SK-N-SH (cell line): Measurements from ENCODE around the gene CYTH3. TPM values are rescaled to one million over a fixed set of nuclear protein-coding genes. Genes with fewer than 3 reads are reported as not detected.

Experiments
- CTCF ChIA-PET: fragments of 300-600, 350-600 bp; formaldehyde crosslinking; extraction: SDS; loops from one replicate; lab custom pipeline; 2021; lab: Yijun Ruan, JAX
- POLR2A ChIA-PET: fragments of 350-600 bp; sonication (Branson Sonifier 250); formaldehyde crosslinking; extraction: SDS; loops from one replicate; lab custom pipeline; 2020; ENCODE audit warnings: antibody characterized with exemption, inconsistent platforms; lab: Yijun Ruan, JAX
- DNase-seq: peaks from one replicate; pipeline ENCODE4 v3.0.0; 2012
- H2AFZ ChIP-seq: fragments of 200-600 bp; sonication (generic); 2 replicates; pipeline ENCODE4 v1.8.1; 2016; ENCODE audit warnings: antibody characterized with exemption, mild to moderate bottlenecking, low read depth
- H3F3A ChIP-seq: fragments of 200-600 bp; sonication (generic); replicated peaks from 2 replicates; pipeline ENCODE3; 2016; ENCODE audit warnings: antibody characterized with exemption, mild to moderate bottlenecking; ENCODE audit not compliant: insufficient read depth
- H3K27ac ChIP-seq, 2 experiments: fragments of 200-500 bp in 1 of 2; fragments of 200-600 bp in 1 of 2; sonication (Bioruptor generic) in 1 of 2; sonication (generic), shearing (Covaris generic) in 1 of 2; 2 replicates each; pipeline versions ENCODE4 v1.5.1 to v1.6.1; 2014 to 2016; ENCODE audit warnings: low read depth in 2 of 2, inconsistent platforms in 1 of 2, low read length in 1 of 2, mild to moderate bottlenecking in 1 of 2, mixed read lengths in 1 of 2
- H3K27me3 ChIP-seq: fragments of 200-600 bp; sonication (generic), shearing (Covaris generic); 2 replicates; pipeline ENCODE4 v1.6.1; 2016; ENCODE audit warnings: mixed run types; ENCODE audit not compliant: insufficient read depth
- H3K36me3 ChIP-seq, 2 experiments: fragments of 200-500 bp in 1 of 2; fragments of 200-600 bp in 1 of 2; sonication (Bioruptor generic) in 1 of 2; sonication (generic) in 1 of 2; replicated peaks in 1 of 2; 2 replicates each; pipeline versions ENCODE3 to v1.5.1; 2014 to 2016; ENCODE audit warnings: low read length in 1 of 2, mild to moderate bottlenecking in 1 of 2; ENCODE audit not compliant: insufficient read depth in 2 of 2, control insufficient read depth in 1 of 2
- H3K4me1 ChIP-seq, 2 experiments: fragments of 200-500 bp in 1 of 2; fragments of 200-600 bp in 1 of 2; sonication (Bioruptor generic) in 1 of 2; sonication (generic), shearing (Covaris generic) in 1 of 2; 2 replicates each; pipeline versions ENCODE4 v1.5.1 to v1.6.1; 2014 to 2016; ENCODE audit warnings: low read depth in 1 of 2, low read length in 1 of 2, mixed run types in 1 of 2; ENCODE audit not compliant: insufficient read depth in 2 of 2, control insufficient read depth in 1 of 2
- H3K4me2 ChIP-seq: fragments of 200-600 bp; sonication (generic), shearing (Covaris generic); 2 replicates; pipeline ENCODE4 v1.6.1; 2017; ENCODE audit warnings: mixed run types
- H3K4me3 ChIP-seq, 2 experiments: fragments of 200-500 bp in 1 of 2; fragments of 200-600 bp in 1 of 2; sonication (Bioruptor generic) in 1 of 2; sonication (generic), shearing (Covaris generic) in 1 of 2; 2 replicates each; pipeline versions ENCODE4 v1.5.1 to v1.8.1; 2014 to 2016; ENCODE audit warnings: low read depth in 2 of 2, inconsistent platforms in 1 of 2, low read length in 1 of 2, mild to moderate bottlenecking in 1 of 2, mixed read lengths in 1 of 2, moderate library complexity in 1 of 2
- H3K79me2 ChIP-seq: fragments of 200-600 bp; sonication (generic); 2 replicates; pipeline ENCODE4 v1.8.1; 2017; ENCODE audit warnings: mild to moderate bottlenecking; ENCODE audit not compliant: insufficient read depth
- H3K9ac ChIP-seq: fragments of 200-600 bp; sonication (generic); 2 replicates; pipeline ENCODE4 v1.6.1; 2017; ENCODE audit warnings: mixed run types
- H3K9me2 ChIP-seq: fragments of 200-600 bp; sonication (generic); 2 replicates; pipeline ENCODE4 v1.6.1; 2017; ENCODE audit warnings: mixed run types
- H3K9me3 ChIP-seq: fragments of 200-600 bp; sonication (generic); 2 replicates; pipeline ENCODE4 v1.6.1; 2017; ENCODE audit warnings: mixed run types, mild to moderate bottlenecking, moderate library complexity
- H4K20me1 ChIP-seq: fragments of 200-600 bp; sonication (generic); 2 replicates; pipeline ENCODE4 v1.6.1; 2017; ENCODE audit warnings: mild to moderate bottlenecking, mixed run types; ENCODE audit not compliant: insufficient read depth
- FOSL2 ChIP-seq: IDR thresholded peaks from 2 replicates; pipeline ENCODE4 v1.4.0; 2012; ENCODE audit warnings: low read depth, mild to moderate bottlenecking, moderate library complexity, borderline replicate concordance
- JUND ChIP-seq: IDR thresholded peaks from 2 replicates; pipeline ENCODE4 v1.4.0; 2012
- MAX ChIP-seq: IDR thresholded peaks from 2 replicates; pipeline ENCODE4 v1.4.0; 2012; ENCODE audit warnings: low read depth
- NRF1 ChIP-seq: IDR thresholded peaks from 2 replicates; pipeline ENCODE4 v1.6.1; 2012; ENCODE audit warnings: low read depth, mild to moderate bottlenecking, low read length
- POLR2AphosphoS5 ChIP-seq: IDR thresholded peaks from 2 replicates; pipeline ENCODE4 v1.6.1; 2012; ENCODE audit warnings: low read depth, low read length
- RAD21 ChIP-seq: IDR thresholded peaks from 2 replicates; pipeline ENCODE4 v1.6.1; 2012; ENCODE audit warnings: mild to moderate bottlenecking, low read length
- TCF12 ChIP-seq: IDR thresholded peaks from 2 replicates; pipeline ENCODE4 v1.4.0; 2012
- TEAD4 ChIP-seq: IDR thresholded peaks from 2 replicates; pipeline ENCODE4 v1.4.0; 2012; ENCODE audit warnings: mild to moderate bottlenecking, borderline replicate concordance; ENCODE audit not compliant: insufficient read depth
- WGBS: methylation state at CpG from one replicate; pipeline ENCODE4 v1.1.6; 2017; ENCODE audit warnings: low lambda C conversion rate; 5-methylcytosine and 5-hydroxymethylcytosine counted together
- polyA plus RNA-seq, 3 experiments: library from polyadenylated mRNA; depleted of rRNA; stranded (reverse); fragments of >200 nt; gene quantifications; 2 replicates each; pipeline ENCODE4 v1.2.3, GENCODE V29; 2012
- TF ChIP-seq, protein P1 (sequence below): fragments of 200-600 bp; sonication (generic); IDR thresholded peaks from 2 replicates; pipeline ENCODE4 v1.6.1; 2017; ENCODE audit warnings: antibody characterized with exemption, mild to moderate bottlenecking, moderate library complexity
- TF ChIP-seq, protein P2 (sequence below): IDR thresholded peaks from 2 replicates; pipeline ENCODE4; 2012

CYTH3 gene
- polyA plus RNA-seq, 1 of the 3 experiments (the other 2 are of a cell fraction): 55.1 TPM

GRCh38 chr7:6249043-6249442 lies 23.4 kb downstream of the CYTH3 start:
- peaks cover 55% of the 10 kb centered on the region for H3F3A ChIP-seq
- 96% methylated on average over 4 of the region's 4 CpGs for WGBS
- POLR2A ChIA-PET: interaction anchor here (0.6 kb wide), 1 partner anchor 58 kb away, joined by 3 read pairs; no protein-coding TSS in a partner anchor
- no peak for TF ChIP-seq RAD21
- TF ChIP-seq, protein P1, sequence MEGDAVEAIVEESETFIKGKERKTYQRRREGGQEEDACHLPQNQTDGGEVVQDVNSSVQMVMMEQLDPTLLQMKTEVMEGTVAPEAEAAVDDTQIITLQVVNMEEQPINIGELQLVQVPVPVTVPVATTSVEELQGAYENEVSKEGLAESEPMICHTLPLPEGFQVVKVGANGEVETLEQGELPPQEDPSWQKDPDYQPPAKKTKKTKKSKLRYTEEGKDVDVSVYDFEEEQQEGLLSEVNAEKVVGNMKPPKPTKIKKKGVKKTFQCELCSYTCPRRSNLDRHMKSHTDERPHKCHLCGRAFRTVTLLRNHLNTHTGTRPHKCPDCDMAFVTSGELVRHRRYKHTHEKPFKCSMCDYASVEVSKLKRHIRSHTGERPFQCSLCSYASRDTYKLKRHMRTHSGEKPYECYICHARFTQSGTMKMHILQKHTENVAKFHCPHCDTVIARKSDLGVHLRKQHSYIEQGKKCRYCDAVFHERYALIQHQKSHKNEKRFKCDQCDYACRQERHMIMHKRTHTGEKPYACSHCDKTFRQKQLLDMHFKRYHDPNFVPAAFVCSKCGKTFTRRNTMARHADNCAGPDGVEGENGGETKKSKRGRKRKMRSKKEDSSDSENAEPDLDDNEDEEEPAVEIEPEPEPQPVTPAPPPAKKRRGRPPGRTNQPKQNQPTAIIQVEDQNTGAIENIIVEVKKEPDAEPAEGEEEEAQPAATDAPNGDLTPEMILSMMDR: peak; percentile 32
- TF ChIP-seq, all 33 proteins: peak for 1
- CTCF ChIA-PET: interaction anchor here (0.8 to 1.2 kb wide), 5 partner anchors 10 to 89 kb away, joined by 3 read pairs; no protein-coding TSS in a partner anchor
- Histone ChIP-seq H3K9ac (no peak overlapping the region), H3K4me3 (no peak overlapping the region), H3K27me3 (no peaks in the 10 kb centered on the region), H3K79me2 (peaks cover 94% of the 10 kb centered on the region), H3K36me3 (no peaks in the 10 kb centered on the region), H3K4me1 (peaks cover 6 to 52% of the 10 kb centered on the region in 2 experiments), H3K9me2 (no peaks in the 10 kb centered on the region), H3K27ac (peak overlapping the region in 1 of 2 experiments; percentile 99; a peak in 2 of 4 replicates), H3K9me3 (no peaks in the 10 kb centered on the region), H4K20me1 (no peaks in the 10 kb centered on the region), H3K4me2 (peak overlapping the region; percentile 59; the same call in 1 of the 2 replicates), H2AFZ (no peak overlapping the region)
- DNase-seq: no peak

DNA sequence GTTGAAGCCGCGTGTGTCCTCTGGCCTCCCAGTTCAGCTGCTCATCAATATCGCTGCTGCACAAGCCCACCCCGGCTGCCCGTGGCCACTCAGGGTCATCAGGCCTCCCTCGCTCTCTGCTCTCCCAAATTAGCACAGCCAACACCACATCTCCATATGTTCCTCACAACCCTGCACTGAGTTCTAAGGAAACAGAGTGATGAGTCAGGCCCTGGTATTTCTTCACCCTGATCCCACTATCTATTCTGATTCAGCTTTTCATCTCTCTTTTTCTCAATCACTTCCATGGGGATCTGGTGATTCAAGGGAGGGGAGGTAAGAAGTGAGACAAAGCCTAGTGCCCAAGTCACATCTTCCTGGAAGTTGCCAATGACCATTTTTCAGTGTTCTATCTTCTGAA lies 23.8 kb downstream of the CYTH3 start:
- TF ChIP-seq, protein P1: no peak
- peak; percentile 30; the same call in 1 of the 2 replicates for TF ChIP-seq TEAD4
- peak; percentile 23; the same call in 1 of the 2 replicates for TF ChIP-seq POLR2AphosphoS5
- TF ChIP-seq MAX: peak; percentile 51; the same call in 1 of the 2 replicates
- TF ChIP-seq, protein P2, sequence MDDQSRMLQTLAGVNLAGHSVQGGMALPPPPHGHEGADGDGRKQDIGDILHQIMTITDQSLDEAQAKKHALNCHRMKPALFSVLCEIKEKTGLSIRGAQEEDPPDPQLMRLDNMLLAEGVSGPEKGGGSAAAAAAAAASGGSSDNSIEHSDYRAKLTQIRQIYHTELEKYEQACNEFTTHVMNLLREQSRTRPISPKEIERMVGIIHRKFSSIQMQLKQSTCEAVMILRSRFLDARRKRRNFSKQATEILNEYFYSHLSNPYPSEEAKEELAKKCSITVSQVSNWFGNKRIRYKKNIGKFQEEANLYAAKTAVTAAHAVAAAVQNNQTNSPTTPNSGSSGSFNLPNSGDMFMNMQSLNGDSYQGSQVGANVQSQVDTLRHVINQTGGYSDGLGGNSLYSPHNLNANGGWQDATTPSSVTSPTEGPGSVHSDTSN: peak; percentile 52; the same call in 1 of the 2 replicates
- peak; percentile 78 for TF ChIP-seq TCF12
- TF ChIP-seq NRF1: no peak
- TF ChIP-seq FOSL2: peak; percentile 91
- peak; percentile 84 for TF ChIP-seq JUND
- Histone ChIP-seq H3K9ac (no peak overlapping the region), H4K20me1 (no peaks in the 10 kb centered on the region), H3K9me2 (no peaks in the 10 kb centered on the region), H3K79me2 (peaks cover 94% of the 10 kb centered on the region), H3K27me3 (no peaks in the 10 kb centered on the region), H3K4me1 (peaks cover 6 to 52% of the 10 kb centered on the region in 2 experiments), H3K9me3 (no peaks in the 10 kb centered on the region), H3K36me3 (no peaks in the 10 kb centered on the region), H3K27ac (peak overlapping the region in 1 of 2 experiments; percentile 99; a peak in 2 of 4 replicates), H3K4me2 (peak overlapping the region; percentile 59), H2AFZ (no peak overlapping the region), H3K4me3 (no peak overlapping the region), H3F3A (peaks cover 55% of the 10 kb centered on the region)
- CTCF ChIA-PET: interaction anchor here (0.8 to 1.2 kb wide), 6 partner anchors 9 to 88 kb away, joined by 3 read pairs; no protein-coding TSS in a partner anchor
- WGBS: 80% methylated on average over 6 of the region's 6 CpGs
- POLR2A ChIA-PET: no interaction called here
- no peak for DNase-seq
